ENCODE measurements around the gene NOD2. TPM values are rescaled to one million over a fixed set of nuclear protein-coding genes. Genes with fewer than 3 reads are reported as not detected.

NOD2 gene
- total RNA-seq, 1 donor from 2014 or later, result 0.63 TPM

GRCh38 chr16:50683689-50684374 is 9.6 kb upstream of the NOD2 start:
- DNase-seq (ENCODE audit: low spot score in 2 of 2, unreplicated experiment in 2 of 2), result no peak
- Mint-ChIP-seq H3K4me1 (no peaks in the 10 kb centered on the region), H3K27ac (no peak overlapping the region), H3K4me3 (no peak overlapping the region), H3K9me3 (no peaks in the 10 kb centered on the region), H3K27me3 (ENCODE audit: low read depth) (peaks cover 10% of the 10 kb centered on the region), H3K36me3 (no peaks in the 10 kb centered on the region)
- no peak for TF ChIP-seq CTCF (IDR thresholded peaks at IDR 0.05; ENCODE audit: unreplicated experiment)

- no peaks in the 10 kb centered on the region for H3K9me3 Mint-ChIP-seq
- no peak overlapping the region for H3K27ac Mint-ChIP-seq
- no peaks in the 10 kb centered on the region for H3K4me1 Mint-ChIP-seq
- TF ChIP-seq CTCF (IDR thresholded peaks at IDR 0.05; ENCODE audit: unreplicated experiment), result no peak
- DNase-seq (ENCODE audit: low spot score in 2 of 2, unreplicated experiment in 2 of 2), result no peak
- peaks cover 12% of the 10 kb centered on the region for H3K27me3 Mint-ChIP-seq (ENCODE audit: low read depth)
- no peak overlapping the region for H3K4me3 Mint-ChIP-seq
- H3K36me3 Mint-ChIP-seq, result no peaks in the 10 kb centered on the region
Observed at GRCh38 chr16:50684823-50685461, 8.5 kb upstream of the NOD2 start.

DNA sequence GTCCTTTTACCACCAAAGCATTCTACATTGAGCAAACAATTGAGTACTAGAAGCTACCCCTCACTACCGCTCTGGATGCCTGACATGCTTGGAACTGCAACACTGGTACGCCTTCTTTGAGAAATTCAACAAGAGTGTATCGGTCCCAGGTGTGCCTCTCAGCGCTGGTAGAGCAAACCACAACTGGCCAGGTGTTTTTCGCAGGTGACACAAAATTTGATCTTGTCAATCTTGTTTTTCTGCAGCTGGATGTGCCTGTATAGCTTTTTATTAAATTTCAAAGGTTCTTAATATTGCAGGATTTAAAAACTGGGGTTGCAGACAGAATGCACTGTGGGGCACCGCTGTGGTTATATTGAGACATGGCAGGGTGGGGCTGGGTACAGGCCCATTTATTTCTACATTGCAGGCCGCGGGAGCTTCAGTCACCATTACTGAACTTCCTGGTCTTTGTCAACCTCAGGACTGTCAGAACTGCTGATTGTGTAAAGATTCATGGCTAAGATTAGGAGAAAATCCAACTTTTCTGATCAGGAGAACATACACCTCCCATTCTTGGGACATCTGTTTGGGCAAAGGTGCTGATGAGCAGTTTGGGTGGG is 7.8 kb upstream of the NOD2 start:
- no peak for DNase-seq (ENCODE audit: low spot score in 2 of 2, unreplicated experiment in 2 of 2)
- no peak overlapping the region for H3K4me3 Mint-ChIP-seq
- TF ChIP-seq CTCF (IDR thresholded peaks at IDR 0.05; ENCODE audit: unreplicated experiment), result no peak
- H3K27ac Mint-ChIP-seq, result no peak overlapping the region
- H3K36me3 Mint-ChIP-seq, result no peaks in the 10 kb centered on the region
- H3K4me1 Mint-ChIP-seq, result no peaks in the 10 kb centered on the region
- no peaks in the 10 kb centered on the region for H3K9me3 Mint-ChIP-seq
- peaks cover 16% of the 10 kb centered on the region for H3K27me3 Mint-ChIP-seq (ENCODE audit: low read depth)

- H3K36me3 Mint-ChIP-seq, result no peaks in the 10 kb centered on the region
- H3K27ac Mint-ChIP-seq, result no peak overlapping the region
- no peak for TF ChIP-seq CTCF (IDR thresholded peaks at IDR 0.05; ENCODE audit: unreplicated experiment)
- H3K27me3 Mint-ChIP-seq (ENCODE audit: low read depth), result peaks cover 38% of the 10 kb centered on the region
- no peak for DNase-seq (ENCODE audit: low spot score in 2 of 2, unreplicated experiment in 2 of 2)
- no peak overlapping the region for H3K4me3 Mint-ChIP-seq
- H3K9me3 Mint-ChIP-seq, result no peaks in the 10 kb centered on the region
- peaks cover 3% of the 10 kb centered on the region for H3K4me1 Mint-ChIP-seq
Observed at GRCh38 chr16:50688083-50688482, 5.3 kb upstream of the NOD2 start.

- Mint-ChIP-seq H3K9me3 (no peaks in the 10 kb centered on the region), H3K27ac (no peak overlapping the region), H3K4me3 (no peak overlapping the region), H3K27me3 (ENCODE audit: low read depth) (peaks cover 43% of the 10 kb centered on the region), H3K36me3 (no peaks in the 10 kb centered on the region), H3K4me1 (peaks cover 3% of the 10 kb centered on the region)
- no peak for DNase-seq (ENCODE audit: low spot score in 2 of 2, unreplicated experiment in 2 of 2)
- TF ChIP-seq CTCF (IDR thresholded peaks at IDR 0.05; ENCODE audit: unreplicated experiment), result no peak
Observed at GRCh38 chr16:50688867-50689266, 4.5 kb upstream of the NOD2 start.
